ENCODE measurements around the gene TMEM145.
"Not testable (repeated sequence)": the region's sequence is repeated elsewhere in the genome, so short reads cannot be mapped to it uniquely, and the experiment has no call there.

The TMEM145 gene

GRCh38 chr19:42313096-42313839 is at the start of gene TMEM145:
TMEM145 (plus strand) TSS chr19:42313309; CDS start chr19:42313377, 68 bp downstream.
- peak; percentile 65 for DNase-seq

GRCh38 chr19:42266105-42266504 is 47.0 kb upstream of the TMEM145 start:
- DNase-seq = not testable (repeated sequence)

- not testable (repeated sequence) for DNase-seq
Measured at GRCh38 chr19:42266928-42267603, 46.0 kb upstream of the TMEM145 start.

GRCh38 chr19:42267644-42268141 is 45.4 kb upstream of the TMEM145 start:
- no peak for DNase-seq

- peak; percentile 97 for DNase-seq
Measured at GRCh38 chr19:42268142-42268703, 44.9 kb upstream of the TMEM145 start.

GRCh38 chr19:42268704-42269477 is 44.2 kb upstream of the TMEM145 start, which contains the start of gene CIC:
CIC (plus strand) TSS chr19:42269252; CDS start chr19:42271784, 2,532 bp downstream.
- DNase-seq = peak; percentile 99

- DNase-seq = no peak
Measured at GRCh38 chr19:42269478-42270345, 43.4 kb upstream of the TMEM145 start.

- DNase-seq = peak; percentile 76
Measured at GRCh38 chr19:42270346-42271044, 42.6 kb upstream of the TMEM145 start.

GRCh38 chr19:42271045-42271419 is 42.1 kb upstream of the TMEM145 start:
- no peak for DNase-seq

GRCh38 chr19:42271861-42272534 is 41.1 kb upstream of the TMEM145 start:
- no peak for DNase-seq

GRCh38 chr19:42272535-42272897 is 40.6 kb upstream of the TMEM145 start:
- DNase-seq = no peak

GRCh38 chr19:42272989-42273406 is 40.1 kb upstream of the TMEM145 start:
- DNase-seq = no peak

- DNase-seq = no peak
Measured at GRCh38 chr19:42273407-42274064, 39.6 kb upstream of the TMEM145 start.

GRCh38 chr19:42274065-42274682 is 38.9 kb upstream of the TMEM145 start:
- DNase-seq = no peak

GRCh38 chr19:42275103-42275502 is 38.0 kb upstream of the TMEM145 start:
- no peak for DNase-seq

GRCh38 chr19:42275517-42275916 is 37.6 kb upstream of the TMEM145 start:
- DNase-seq = no peak

- no peak for DNase-seq
Measured at GRCh38 chr19:42276284-42276683, 36.8 kb upstream of the TMEM145 start.

- peak; percentile 47 for DNase-seq
Measured at GRCh38 chr19:42276821-42277220, 36.3 kb upstream of the TMEM145 start.

GRCh38 chr19:42277821-42278451 is 35.2 kb upstream of the TMEM145 start:
- DNase-seq = no peak

Data from stimulated activated CD8-positive, alpha-beta memory T cell treated with anti-CD3 and anti-CD28 coated beads, Interleukin-4, amount 100 ng/mL, for 48 hours (primary cell).